B cell (primary cell): ENCODE data around the gene DEFB115. TPM values are rescaled to one million over a fixed set of nuclear protein-coding genes. Genes with fewer than 3 reads are reported as not detected.

Experiments used
- ATAC-seq: fragments of 200-7000 bp; cut with Tn5 transposase; one replicate; pipeline ENCODE4 v1.10.0; 2021; ENCODE audit warnings: low read depth, mild to moderate bottlenecking, moderate number of reproducible peaks, moderate library complexity
- CTCF ChIA-PET: fragments of 350-600 bp; sonication (Branson Sonifier 250); formaldehyde crosslinking; loops from one replicate; lab custom pipeline; 2021; ENCODE audit warnings: antibody characterized with exemption, inconsistent platforms; lab: Charles Lee
- POLR2A ChIA-PET: fragments of 350-600 bp; sonication (Branson Sonifier 250); formaldehyde crosslinking; loops from one replicate; lab custom pipeline; 2021; ENCODE audit warnings: antibody characterized with exemption; lab: Charles Lee
- DNase-seq: peaks from one replicate; pipeline ENCODE4 v3.0.0; 2013
- H2AFZ ChIP-seq: 2 replicates; pipeline ENCODE4 v1.6.1; 2012; ENCODE audit warnings: mild to moderate bottlenecking, low read depth, low read length; ENCODE audit not compliant: insufficient read depth, poor library complexity, severe bottlenecking
- H3K27ac ChIP-seq, 2 donors: 1 replicate in 1 of 2; 2 replicates in 1 of 2; pipeline ENCODE4 v1.5.1; 2012 to 2013; ENCODE audit warnings: low read length in 2 of 2, mild to moderate bottlenecking in 2 of 2, moderate library complexity in 1 of 2
- H3K27me3 ChIP-seq, 4 experiments: fragments of 200-600 bp in 1 of 4; sonication (generic) in 1 of 4; replicated peaks in 1 of 4; 1 replicate in 2 of 4; 2 replicates in 2 of 4; pipeline versions ENCODE4 v1.6.1 to v1.7.0; 2013 to 2016; ENCODE audit warnings: low read length in 3 of 4, mild to moderate bottlenecking in 2 of 4, mixed read lengths in 1 of 4, moderate library complexity in 1 of 4; ENCODE audit not compliant: insufficient read depth in 4 of 4, control insufficient read depth in 3 of 4; ENCODE audit errors: control extremely low read depth in 1 of 4
- H3K36me3 ChIP-seq, 2 experiments: replicated peaks in 1 of 2; 1 replicate in 1 of 2; 2 replicates in 1 of 2; pipeline versions ENCODE4 v1.6.1 to v1.7.1; 2013; ENCODE audit warnings: low read length in 1 of 2; ENCODE audit not compliant: insufficient read depth in 2 of 2, control insufficient read depth in 1 of 2; ENCODE audit errors: control extremely low read depth in 1 of 2, extremely low read depth in 1 of 2
- H3K4me1 ChIP-seq, 2 donors: fragments of 200-600 bp in 1 of 2; sonication (generic) in 1 of 2; 1 replicate in 1 of 2; 2 replicates in 1 of 2; pipeline versions ENCODE4 v1.5.1 to v1.6.1; 2013 to 2017; ENCODE audit warnings: low read length in 2 of 2; ENCODE audit not compliant: control insufficient read depth in 2 of 2, insufficient read depth in 2 of 2
- H3K4me2 ChIP-seq: replicated peaks from 2 replicates; pipeline ENCODE3; 2012; ENCODE audit warnings: mild to moderate bottlenecking, low read depth, low read length; ENCODE audit not compliant: poor library complexity, severe bottlenecking
- H3K4me3 ChIP-seq, 5 experiments: fragments of 200-600 bp in 1 of 5; sonication (generic) in 1 of 5; 1 replicate in 3 of 5; 2 replicates in 2 of 5; pipeline versions ENCODE4 v1.5.1 to v1.7.0; 2011 to 2016; ENCODE audit warnings: low read length in 4 of 5, mild to moderate bottlenecking in 4 of 5, low read depth in 2 of 5, control low read depth in 1 of 5, moderate library complexity in 1 of 5; ENCODE audit not compliant: insufficient read depth in 1 of 5; ENCODE audit errors: control extremely low read depth in 1 of 5, extremely low read depth in 1 of 5
- H3K79me2 ChIP-seq: fragments of 200-600 bp; sonication (generic); one replicate; pipeline ENCODE4 v1.6.0; 2016; ENCODE audit warnings: low read length; ENCODE audit not compliant: control insufficient read depth, insufficient read depth
- H3K9ac ChIP-seq: fragments of 200-600 bp; sonication (generic); 2 replicates; pipeline ENCODE4 v1.6.1; 2017; ENCODE audit warnings: mild to moderate bottlenecking, low read length, moderate library complexity
- H3K9me3 ChIP-seq, 3 donors: one replicate each; pipeline versions ENCODE4 v1.6.1 to v1.7.1; 2013; ENCODE audit warnings: low read length in 2 of 3; ENCODE audit not compliant: control insufficient read depth in 2 of 3, insufficient read depth in 1 of 3; ENCODE audit errors: control extremely low read depth in 1 of 3
- H4K20me1 ChIP-seq: 2 replicates; pipeline ENCODE4 v1.6.0; 2012; ENCODE audit warnings: mild to moderate bottlenecking, low read length; ENCODE audit not compliant: insufficient read depth, control insufficient read depth, poor library complexity, severe bottlenecking
- H3K27ac Mint-ChIP-seq: one replicate; pipeline ENCODE4 v1.8.0; 2021; ENCODE audit warnings: mixed read lengths
- H3K27me3 Mint-ChIP-seq: one replicate; pipeline ENCODE4 v1.8.0; 2021; ENCODE audit warnings: mixed read lengths
- H3K4me1 Mint-ChIP-seq: one replicate; pipeline ENCODE4 v1.8.0; 2021; ENCODE audit warnings: mixed read lengths
- H3K4me3 Mint-ChIP-seq: one replicate; pipeline ENCODE4 v1.8.0; 2021; ENCODE audit warnings: mixed read lengths
- H3K9me3 Mint-ChIP-seq: one replicate; pipeline ENCODE4 v1.8.0; 2022; ENCODE audit warnings: mixed read lengths; ENCODE audit not compliant: insufficient read depth
- CTCF ChIP-seq: fragments of 200-600 bp; IDR thresholded peaks from one replicate; pipeline ENCODE4 v1.8.0; 2022; ENCODE audit warnings: antibody characterized with exemption, mild to moderate bottlenecking
- EZH2 ChIP-seq: IDR thresholded peaks from 2 replicates; pipeline ENCODE4 v1.6.1; 2012; ENCODE audit warnings: borderline replicate concordance, low read depth, mild to moderate bottlenecking, moderate library complexity, low read length; ENCODE audit not compliant: insufficient read depth, poor library complexity, severe bottlenecking
- WGBS: methylation state at CpG from one replicate; pipeline ENCODE4 v1.1.5; 2013; ENCODE audit warnings: missing lambda C conversion rate; ENCODE audit not compliant: insufficient coverage; 5-methylcytosine and 5-hydroxymethylcytosine counted together
- intact Hi-C: fragments of 100-400 bp; cut with micrococcal nuclease; formaldehyde crosslinking; loops from one replicate; pipeline ENCODE4 v1.10.0; 2022
- polyA plus RNA-seq: library from polyadenylated mRNA; depleted of rRNA; stranded (reverse); fragments of >200 nt; gene quantifications from 2 replicates; pipeline ENCODE4 v1.2.3, GENCODE V29; 2012
- total RNA-seq, 2 donors: library from RNA; stranded (reverse); fragments of 120-200 nt in 1 of 2; gene quantifications; 1 replicate in 1 of 2; 2 replicates in 1 of 2; pipeline versions ENCODE4 v1.2.3 to v1.2.4, GENCODE V29; 2013 to 2022

DEFB115 gene
- total and polyA plus RNA-seq, 2 donors (not counting 1 experiment from before 2014, with no cell fraction given), result not detected

- no peak for ATAC-seq
- Mint-ChIP-seq H3K27me3 (no peaks in the 10 kb centered on the region), H3K4me1 (no peaks in the 10 kb centered on the region), H3K27ac (no peak overlapping the region), H3K4me3 (no peak overlapping the region), H3K9me3 (peaks cover 21% of the 10 kb centered on the region)
- DNase-seq, result no peak
- TF ChIP-seq CTCF, result no peak
- TF ChIP-seq EZH2, result no peak
- intact Hi-C loops, result no loop called here
- no peak overlapping the region for H3K4me3 ChIP-seq
- H3K4me2 ChIP-seq, result no peak overlapping the region
- no peaks in the 10 kb centered on the region for H3K27me3 ChIP-seq
- H3K27ac ChIP-seq, result no peak overlapping the region
- ChIA-PET CTCF (no interaction called here), POLR2A (no interaction called here)
- peaks cover 1 to 52% (median 10%) of the 10 kb centered on the region in 3 donors for H3K9me3 ChIP-seq
- no peak overlapping the region for H2AFZ ChIP-seq
- H3K79me2 ChIP-seq, result no peaks in the 10 kb centered on the region
- H3K36me3 ChIP-seq, result no peaks in the 10 kb centered on the region
- no peak overlapping the region for H3K9ac ChIP-seq
- no peaks in the 10 kb centered on the region for H4K20me1 ChIP-seq
- H3K4me1 ChIP-seq, result no peaks in the 10 kb centered on the region
- WGBS, result 85% methylated on average over 19 of the region's 20 CpGs
Measured at GRCh38 chr20:31274441-31274840, 17.0 kb downstream of the DEFB115 start.

- ATAC-seq, result no peak
- H3K27ac Mint-ChIP-seq, result no peak overlapping the region
- CTCF ChIA-PET, result no interaction called here
Measured at GRCh38 chr20:31278178-31278577, 20.7 kb downstream of the DEFB115 start.

More at GRCh38 chr20:31278178-31278577, 20.7 kb downstream of the DEFB115 start:
- 87% methylated on average over 1 of the region's 1 CpG for WGBS
- POLR2A ChIA-PET, result no interaction called here
- H2AFZ ChIP-seq, result no peak overlapping the region
- H3K4me1 Mint-ChIP-seq, result no peaks in the 10 kb centered on the region
- H3K4me3 ChIP-seq, result no peak overlapping the region
- no peak for DNase-seq
- H3K4me1 ChIP-seq, result no peaks in the 10 kb centered on the region
- TF ChIP-seq CTCF, result no peak
- no peak for TF ChIP-seq EZH2
- H3K4me2 ChIP-seq, result no peak overlapping the region
- no peaks in the 10 kb centered on the region for H3K79me2 ChIP-seq
- H3K36me3 ChIP-seq, result no peaks in the 10 kb centered on the region
- H3K27me3 ChIP-seq, result no peaks in the 10 kb centered on the region
- intact Hi-C loops, result no loop called here
- peaks cover 15% of the 10 kb centered on the region for H3K9me3 Mint-ChIP-seq
- H3K9ac ChIP-seq, result no peak overlapping the region
- no peaks in the 10 kb centered on the region for H3K27me3 Mint-ChIP-seq
- H3K27ac ChIP-seq, result no peak overlapping the region
- no peak overlapping the region for H3K4me3 Mint-ChIP-seq
- peaks cover 0 to 38% (median under 1%) of the 10 kb centered on the region in 3 donors for H3K9me3 ChIP-seq
- H4K20me1 ChIP-seq, result no peaks in the 10 kb centered on the region
